ENCODE measurements around the gene ZNF14. TPM values are rescaled to one million over a fixed set of nuclear protein-coding genes. Genes with fewer than 3 reads are reported as not detected.
"Not testable (repeated sequence)": the region's sequence is repeated elsewhere in the genome, so short reads cannot be mapped to it uniquely, and the experiment has no call there.

ZNF14 gene
- total RNA-seq, 4 donors from 2014 or later, result 7.4 to 11.4 (median 9.6) TPM

DNA sequence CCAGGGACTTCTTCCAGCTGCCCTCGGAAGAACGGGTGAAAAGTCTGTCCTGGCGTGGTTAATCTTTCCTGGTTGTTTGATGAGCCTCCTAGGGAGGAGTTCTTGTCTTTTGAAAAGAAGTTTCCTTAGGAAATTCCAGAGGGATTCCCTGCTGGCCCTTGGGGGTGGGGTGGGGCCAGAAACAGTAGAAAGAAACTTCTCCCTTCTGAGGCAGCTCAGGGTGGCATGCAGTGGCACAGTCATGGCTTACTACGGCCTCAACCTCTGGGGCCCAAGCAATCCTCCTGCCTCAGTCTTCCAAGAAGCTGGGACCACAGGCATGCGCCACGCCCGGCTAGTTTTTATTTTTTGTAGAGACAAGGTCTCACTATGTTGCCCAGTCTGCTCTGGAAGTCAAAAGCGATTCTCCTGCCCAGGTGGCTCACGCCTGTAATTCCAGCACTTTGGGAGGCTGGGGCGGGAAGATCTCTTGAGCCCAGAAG is 62.8 kb downstream of the ZNF14 start:
- Histone ChIP-seq H3K27me3 (no peaks in the 10 kb centered on the region), H3K27ac (no peak overlapping the region), H3K36me3 (peaks cover 0 to 25% of the 10 kb centered on the region in 2 donors), H3K4me1 (peaks cover 0 to 21% (median 4%) of the 10 kb centered on the region in 3 donors), H3K4me3 (peak overlapping the region in 1 of 2 donors; percentile 90), H3K9me3 (no peaks in the 10 kb centered on the region)
- 85 to 100% methylated on average over 1 to 5 of the region's 10 CpGs for WGBS, 2 donors (ENCODE audit: low coverage in 1 of 2)
- no peak for TF ChIP-seq POLR2A (IDR thresholded peaks at IDR 0.05)
- no peak for ATAC-seq

DNA sequence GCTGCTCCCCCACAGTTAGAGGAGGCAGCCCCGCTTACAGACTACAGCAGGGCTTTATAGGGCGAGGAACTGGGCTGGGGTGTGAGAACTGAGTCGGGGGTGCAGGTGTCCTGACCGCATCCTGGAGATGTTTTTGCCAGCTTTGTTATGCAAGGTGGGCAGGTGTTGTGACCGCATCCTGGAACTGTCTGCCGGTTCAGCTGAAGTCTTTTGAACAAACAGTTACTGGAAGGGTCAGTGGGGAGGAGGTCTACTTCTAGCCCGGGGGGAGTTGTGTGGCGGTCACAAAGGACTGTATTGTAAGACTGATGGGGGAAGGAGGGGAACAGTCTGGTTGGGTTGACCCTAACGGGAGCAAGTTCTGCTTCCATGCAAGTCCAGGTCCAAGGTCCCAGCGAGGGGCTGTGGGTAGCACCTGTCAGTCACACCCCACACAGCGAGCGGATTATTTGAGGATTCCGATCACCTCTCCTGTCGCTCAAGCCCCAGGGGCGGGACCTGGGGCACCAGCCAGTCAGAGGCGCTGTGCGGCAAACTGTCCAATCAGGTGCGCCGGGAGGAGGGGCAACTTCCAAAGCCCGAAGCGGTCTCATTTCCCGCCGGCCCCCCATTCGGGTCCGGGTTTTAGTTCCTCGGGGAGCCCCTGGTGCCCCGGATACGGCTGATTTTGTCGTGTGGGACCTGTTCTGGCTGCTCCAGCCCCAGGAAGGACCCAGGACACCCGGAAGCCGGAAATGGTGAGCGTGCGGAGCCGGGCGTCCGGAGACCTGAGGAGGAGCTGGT is 64.5 kb downstream of the ZNF14 start, which contains the start of gene ZNF101:
TSS of gene ZNF101 (plus strand) at position 610 of the 783 bp plus-strand sequence. CDS start at position 735, 125 bp downstream.
- Histone ChIP-seq H3K4me1 (peaks cover 0 to 25% (median 4%) of the 10 kb centered on the region in 3 donors), H3K9me3 (no peaks in the 10 kb centered on the region), H3K4me3 (peak within 1 kb of the TSS; percentile 71 to 90), H3K36me3 (peaks cover 0 to 12% of the 10 kb centered on the region in 2 donors), H3K27me3 (no peaks in the 10 kb centered on the region), H3K27ac (peak within 1 kb of the TSS; percentile 31 to 88 (median 88))
- TF ChIP-seq, protein P1, sequence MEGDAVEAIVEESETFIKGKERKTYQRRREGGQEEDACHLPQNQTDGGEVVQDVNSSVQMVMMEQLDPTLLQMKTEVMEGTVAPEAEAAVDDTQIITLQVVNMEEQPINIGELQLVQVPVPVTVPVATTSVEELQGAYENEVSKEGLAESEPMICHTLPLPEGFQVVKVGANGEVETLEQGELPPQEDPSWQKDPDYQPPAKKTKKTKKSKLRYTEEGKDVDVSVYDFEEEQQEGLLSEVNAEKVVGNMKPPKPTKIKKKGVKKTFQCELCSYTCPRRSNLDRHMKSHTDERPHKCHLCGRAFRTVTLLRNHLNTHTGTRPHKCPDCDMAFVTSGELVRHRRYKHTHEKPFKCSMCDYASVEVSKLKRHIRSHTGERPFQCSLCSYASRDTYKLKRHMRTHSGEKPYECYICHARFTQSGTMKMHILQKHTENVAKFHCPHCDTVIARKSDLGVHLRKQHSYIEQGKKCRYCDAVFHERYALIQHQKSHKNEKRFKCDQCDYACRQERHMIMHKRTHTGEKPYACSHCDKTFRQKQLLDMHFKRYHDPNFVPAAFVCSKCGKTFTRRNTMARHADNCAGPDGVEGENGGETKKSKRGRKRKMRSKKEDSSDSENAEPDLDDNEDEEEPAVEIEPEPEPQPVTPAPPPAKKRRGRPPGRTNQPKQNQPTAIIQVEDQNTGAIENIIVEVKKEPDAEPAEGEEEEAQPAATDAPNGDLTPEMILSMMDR (IDR thresholded peaks at IDR 0.05), result no peak
- TF ChIP-seq EP300 (IDR thresholded peaks at IDR 0.05), result no peak
- TF ChIP-seq POLR2A (IDR thresholded peaks at IDR 0.05), result peak in 1 of 2 donors; percentile 22
- TF ChIP-seq POLR2AphosphoS5 (IDR thresholded peaks at IDR 0.05), result peak; percentile 31
- ATAC-seq, result peak; percentile 76
- 0 to 12% methylated on average over 8 to 13 of the region's 36 CpGs for WGBS, 2 donors (ENCODE audit: low coverage in 1 of 2)

DNA sequence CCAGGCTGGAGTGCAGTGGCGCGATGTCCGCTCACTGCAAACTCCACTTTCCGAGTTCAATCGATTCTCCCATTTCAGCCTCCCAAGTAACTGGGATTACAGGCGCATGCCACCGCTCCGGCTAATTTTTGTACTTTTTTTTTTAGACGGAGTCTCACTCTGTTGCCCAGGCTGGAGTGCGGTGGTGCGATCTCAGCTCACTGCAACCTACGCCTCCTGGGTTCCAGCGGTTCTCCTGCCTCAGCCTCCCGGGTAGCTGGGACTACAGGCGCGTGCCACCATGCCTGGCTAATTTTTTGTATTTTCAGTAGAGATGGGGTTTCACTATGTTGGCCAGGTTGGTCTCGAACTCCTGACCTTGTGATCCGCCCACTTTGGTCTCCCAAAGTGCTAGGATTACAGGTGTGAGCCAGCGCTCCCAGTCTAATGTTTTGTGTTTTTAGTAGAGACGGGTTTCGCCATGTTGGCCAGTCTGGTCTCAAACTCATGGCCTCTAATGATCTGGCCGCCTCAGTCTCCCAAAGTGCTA is 67.4 kb downstream of the ZNF14 start:
- not testable (repeated sequence) for H3K27ac ChIP-seq, H3K27me3 ChIP-seq, H3K9me3 ChIP-seq, ATAC-seq, H3K4me3 ChIP-seq
- Histone ChIP-seq H3K36me3 (peaks cover 0 to 12% of the 10 kb centered on the region in 2 donors), H3K4me1 (peaks cover 0 to 52% (median 22%) of the 10 kb centered on the region in 3 donors)
- 88 to 93% methylated on average over 15 to 21 of the region's 22 CpGs for WGBS, 2 donors (ENCODE audit: low coverage in 1 of 2)

DNA sequence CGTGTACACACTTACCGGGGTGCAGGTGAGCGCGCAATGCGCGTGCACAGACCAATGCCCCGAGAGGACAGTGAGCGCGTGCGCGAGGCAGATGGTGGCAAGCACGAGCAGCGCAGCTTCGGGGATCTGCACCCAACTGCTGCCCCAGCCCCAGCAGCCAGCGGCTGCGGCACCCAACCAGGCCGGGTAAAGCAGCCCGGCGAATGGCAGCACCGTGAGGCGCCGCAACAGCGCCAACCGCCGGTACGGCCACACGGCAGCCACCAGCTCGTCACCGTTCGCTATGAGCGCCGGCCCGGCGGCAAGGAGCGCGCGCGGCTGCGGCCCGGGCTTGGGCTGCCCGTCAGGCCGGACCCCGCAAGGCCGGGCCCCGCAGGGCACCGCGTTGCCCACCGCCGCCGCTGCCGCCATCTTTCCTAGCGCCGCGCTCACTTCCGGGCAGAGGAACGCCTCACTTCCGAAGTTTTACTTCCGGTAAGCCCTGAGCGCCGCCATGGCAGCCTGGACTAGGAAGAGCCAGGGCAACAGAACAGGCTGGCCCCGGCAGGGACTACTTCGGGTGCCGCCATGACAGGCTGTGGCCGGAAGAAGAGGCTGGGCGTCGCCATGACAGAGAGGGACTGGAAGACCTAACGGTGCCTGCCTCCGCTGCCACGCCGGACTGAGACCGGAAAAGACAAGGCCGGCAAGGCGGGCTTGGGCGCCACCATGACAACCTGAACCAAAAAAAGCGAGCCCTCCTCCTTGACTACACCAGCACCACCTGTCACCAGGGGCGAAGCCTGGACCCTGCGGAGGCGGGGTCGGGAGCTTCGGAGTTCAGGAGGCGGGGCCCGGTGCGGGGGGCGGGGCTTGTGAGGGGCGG is 69.4 kb downstream of the ZNF14 start, which contains the start of gene ATP13A1:
TSS of gene ATP13A1 (minus strand) at position 421 of the 865 bp plus-strand sequence. CDS start at position 411, 10 bp downstream.
- peak; percentile 98 for ATAC-seq
- WGBS, 2 donors (ENCODE audit: low coverage in 1 of 2), result no CpG with 5 or more reads among the region's 85 CpGs
- TF ChIP-seq, protein P1 (IDR thresholded peaks at IDR 0.05), result peak in 3 of 4 experiments; percentile 26 to 43 (median 41)
- no peak for TF ChIP-seq EP300 (IDR thresholded peaks at IDR 0.05)
- TF ChIP-seq POLR2A (IDR thresholded peaks at IDR 0.05), result peak; percentile 9 to 55
- TF ChIP-seq POLR2AphosphoS5 (IDR thresholded peaks at IDR 0.05), result peak; percentile 82

DNA sequence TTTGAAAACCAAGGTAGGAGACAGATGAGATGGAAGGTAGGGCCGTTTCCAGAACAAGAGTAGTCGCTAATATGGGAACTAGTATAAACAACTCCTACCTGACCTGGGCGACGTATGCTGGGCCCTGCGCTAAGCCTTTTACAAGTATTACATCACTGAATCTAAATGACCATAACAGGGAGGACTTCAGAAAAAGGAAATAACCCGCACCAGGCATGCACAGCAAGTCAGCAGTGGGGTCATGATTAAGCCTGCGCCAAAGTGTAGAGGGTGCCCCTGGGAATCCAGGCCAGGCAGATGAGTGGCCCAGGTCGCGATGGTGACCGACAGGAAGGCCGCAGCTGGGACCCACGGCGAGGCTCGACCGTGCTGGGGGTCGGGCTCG is 70.0 kb downstream of the ZNF14 start:
- H3K27me3 ChIP-seq, result no peaks in the 10 kb centered on the region
- peak overlapping the region; percentile 35 to 95 (median 90) for H3K27ac ChIP-seq
- TF ChIP-seq POLR2AphosphoS5 (IDR thresholded peaks at IDR 0.05), result no peak
- TF ChIP-seq POLR2A (IDR thresholded peaks at IDR 0.05), result no peak
- TF ChIP-seq, protein P1 (IDR thresholded peaks at IDR 0.05), result no peak
- no peak for TF ChIP-seq EP300 (IDR thresholded peaks at IDR 0.05)
- peak overlapping the region; percentile 78 to 98 for H3K4me3 ChIP-seq
- 13 to 25% methylated on average over 7 to 9 of the region's 17 CpGs for WGBS, 2 donors (ENCODE audit: low coverage in 1 of 2)
- peaks cover 0 to 32% (median 18%) of the 10 kb centered on the region in 3 donors for H3K4me1 ChIP-seq
- H3K36me3 ChIP-seq, result peaks cover 0 to 38% of the 10 kb centered on the region in 2 donors
- H3K9me3 ChIP-seq, result no peaks in the 10 kb centered on the region
- no peak for ATAC-seq

More for the DNA sequence above, 69.4 kb downstream of the ZNF14 start, which contains the start of gene ATP13A1:
- Histone ChIP-seq H3K27ac (peak within 1 kb of the TSS; percentile 70 to 95 (median 90)), H3K36me3 (peaks cover 0 to 32% of the 10 kb centered on the region in 2 donors), H3K4me1 (peaks cover 0 to 38% (median 18%) of the 10 kb centered on the region in 3 donors), H3K27me3 (no peaks in the 10 kb centered on the region), H3K4me3 (peak within 1 kb of the TSS; percentile 78 to 98), H3K9me3 (no peaks in the 10 kb centered on the region)

Measured in gastroesophageal sphincter (tissue), 4 donors.